Lung (tissue), 12 donors: Measurements from ENCODE around the gene EVI5. TPM values are rescaled to one million over a fixed set of nuclear protein-coding genes. Genes with fewer than 3 reads are reported as not detected.

ENCODE experiments used
- ATAC-seq: fragments of 200-7000 bp; cut with Tn5 transposase; one replicate; pipeline ENCODE4 v1.9.1; 2020; ENCODE audit warnings: moderate number of reproducible peaks; ENCODE audit not compliant: insufficient read depth, low FRiP score
- DNase-seq, 3 donors: peaks; one replicate each; pipeline ENCODE4 v3.0.0-alpha.2; 2013 to 2017
- H3K27ac ChIP-seq, 2 donors: one replicate each; pipeline ENCODE4 v1.5.1; 2013; ENCODE audit warnings: mild to moderate bottlenecking in 2 of 2, moderate library complexity in 2 of 2, control low read depth in 1 of 2, inconsistent platforms in 1 of 2, low read depth in 1 of 2, low read length in 1 of 2
- H3K27me3 ChIP-seq, 3 donors: one replicate each; pipeline ENCODE4 v1.5.1; 2013; ENCODE audit warnings: low read length in 2 of 3; ENCODE audit not compliant: control insufficient read depth in 3 of 3, insufficient read depth in 3 of 3
- H3K36me3 ChIP-seq, 4 donors: one replicate each; pipeline ENCODE4 v1.5.1; 2013; ENCODE audit warnings: low read length in 4 of 4, mild to moderate bottlenecking in 1 of 4, moderate library complexity in 1 of 4; ENCODE audit not compliant: control insufficient read depth in 4 of 4, insufficient read depth in 4 of 4
- H3K4me1 ChIP-seq, 5 donors: one replicate each; pipeline ENCODE4 v1.5.1; 2013; ENCODE audit warnings: low read length in 5 of 5, mild to moderate bottlenecking in 2 of 5, moderate library complexity in 1 of 5; ENCODE audit not compliant: control insufficient read depth in 5 of 5, insufficient read depth in 5 of 5
- H3K4me3 ChIP-seq: one replicate; pipeline ENCODE4 v1.5.1; 2013; ENCODE audit warnings: mild to moderate bottlenecking, control low read depth, moderate library complexity
- H3K9ac ChIP-seq, 2 donors: one replicate each; pipeline ENCODE4 v1.5.1; 2013; ENCODE audit warnings: low read length in 2 of 2, control low read depth in 1 of 2; ENCODE audit not compliant: insufficient read depth in 1 of 2
- H3K9me3 ChIP-seq, 4 donors: one replicate each; pipeline ENCODE4 v1.5.1; 2013; ENCODE audit warnings: low read length in 3 of 4, mild to moderate bottlenecking in 1 of 4, moderate library complexity in 1 of 4; ENCODE audit not compliant: control insufficient read depth in 4 of 4, insufficient read depth in 3 of 4
- CTCF ChIP-seq: IDR thresholded peaks from 2 replicates; pipeline ENCODE4 v1.5.1; 2012; ENCODE audit warnings: mild to moderate bottlenecking; ENCODE audit errors: control extremely low read depth, extremely low read depth
- WGBS, 2 donors: extraction: QIAGEN DNeasy Blood & Tissue Kit; methylation state at CpG; one replicate each; pipeline ENCODE4 v1.1.7; 2013; 5-methylcytosine and 5-hydroxymethylcytosine counted together
- polyA plus RNA-seq, 2 donors: library from polyadenylated mRNA; stranded (reverse); fragments of 200-250 nt; gene quantifications; one replicate each; pipeline ENCODE4 v1.2.1, GENCODE V29; 2013
- total RNA-seq, 2 donors: library from RNA; depleted of rRNA in 1 of 2; stranded (reverse); fragments of >200 nt in 1 of 2; gene quantifications; one replicate each; pipeline ENCODE4 v1.2.1, GENCODE V29; 2014 to 2021
- donor health status: control.
- donor health status: control.
- donor health status: Bipolar disorder and iron deficiency.
- donor health status: healthy.
- donor health status: DM: yes; HTN: yes; CAD: no.

The EVI5 gene
- total and polyA plus RNA-seq, 4 donors, result 4.9 to 88.8 (median 25.1) TPM

- DNase-seq (no peak), ATAC-seq (no peak)
- Histone ChIP-seq H3K36me3 (peaks cover 0 to under 1% (median 0%) of the 10 kb centered on the region in 4 donors), H3K4me3 (no peak overlapping the region), H3K27me3 (no peaks in the 10 kb centered on the region), H3K9me3 (no peaks in the 10 kb centered on the region), H3K4me1 (peaks cover 0 to under 1% (median 0%) of the 10 kb centered on the region in 5 donors), H3K27ac (no peak overlapping the region), H3K9ac (no peak overlapping the region)
- WGBS, 2 donors, result 95 to 96% methylated on average over 2 of the region's 2 CpGs
- TF ChIP-seq CTCF, result no peak
These were observed 16.6 kb downstream of the EVI5 start for GRCh38 chr1:92768296-92768695.

GRCh38 chr1:92764116-92764515 lies 20.8 kb downstream of the EVI5 start:
- H3K27ac ChIP-seq, result no peak overlapping the region
- H3K4me3 ChIP-seq, result no peak overlapping the region
- H3K27me3 ChIP-seq, result no peaks in the 10 kb centered on the region
- no peak for TF ChIP-seq CTCF
- ATAC-seq (no peak), DNase-seq (no peak)
- H3K36me3 ChIP-seq, result no peaks in the 10 kb centered on the region
- peaks cover 0 to under 1% (median 0%) of the 10 kb centered on the region in 5 donors for H3K4me1 ChIP-seq
- 69 to 79% methylated on average over 3 of the region's 3 CpGs for WGBS, 2 donors
- no peaks in the 10 kb centered on the region for H3K9me3 ChIP-seq
- H3K9ac ChIP-seq, result no peak overlapping the region

GRCh38 chr1:92762355-92762754 lies 22.6 kb downstream of the EVI5 start:
- H3K9me3 ChIP-seq, result no peaks in the 10 kb centered on the region
- no peaks in the 10 kb centered on the region for H3K36me3 ChIP-seq
- DNase-seq (no peak), ATAC-seq (no peak)
- H3K9ac ChIP-seq, result no peak overlapping the region
- H3K4me1 ChIP-seq, result peaks cover 0 to 3% (median 0%) of the 10 kb centered on the region in 5 donors
- TF ChIP-seq CTCF, result no peak
- H3K27me3 ChIP-seq, result no peaks in the 10 kb centered on the region
- no peak overlapping the region for H3K4me3 ChIP-seq
- WGBS, 2 donors, result 82 to 93% methylated on average over 1 of the region's 1 CpG
- no peak overlapping the region for H3K27ac ChIP-seq

- ATAC-seq (no peak), DNase-seq (no peak)
- WGBS, 2 donors, result 93 to 98% methylated on average over 1 of the region's 1 CpG
- H3K9ac ChIP-seq, result no peak overlapping the region
- H3K4me3 ChIP-seq, result no peak overlapping the region
- peaks cover 3 to 23% (median 8%) of the 10 kb centered on the region in 5 donors for H3K4me1 ChIP-seq
- H3K36me3 ChIP-seq, result no peaks in the 10 kb centered on the region
- H3K27ac ChIP-seq, result no peak overlapping the region
- no peaks in the 10 kb centered on the region for H3K9me3 ChIP-seq
- no peaks in the 10 kb centered on the region for H3K27me3 ChIP-seq
- TF ChIP-seq CTCF, result no peak
These were observed 25.5 kb downstream of the EVI5 start for GRCh38 chr1:92759361-92759760.
